ENCODE measurements around the gene TMEM179. TPM values are rescaled to one million over a fixed set of nuclear protein-coding genes. Genes with fewer than 3 reads are reported as not detected.
A peak's percentile ranks its signal among the peaks of the same experiment; 100 is the strongest.

TMEM179 gene
- polyA plus RNA-seq, 1 experiment = 0.10 TPM

DNA sequence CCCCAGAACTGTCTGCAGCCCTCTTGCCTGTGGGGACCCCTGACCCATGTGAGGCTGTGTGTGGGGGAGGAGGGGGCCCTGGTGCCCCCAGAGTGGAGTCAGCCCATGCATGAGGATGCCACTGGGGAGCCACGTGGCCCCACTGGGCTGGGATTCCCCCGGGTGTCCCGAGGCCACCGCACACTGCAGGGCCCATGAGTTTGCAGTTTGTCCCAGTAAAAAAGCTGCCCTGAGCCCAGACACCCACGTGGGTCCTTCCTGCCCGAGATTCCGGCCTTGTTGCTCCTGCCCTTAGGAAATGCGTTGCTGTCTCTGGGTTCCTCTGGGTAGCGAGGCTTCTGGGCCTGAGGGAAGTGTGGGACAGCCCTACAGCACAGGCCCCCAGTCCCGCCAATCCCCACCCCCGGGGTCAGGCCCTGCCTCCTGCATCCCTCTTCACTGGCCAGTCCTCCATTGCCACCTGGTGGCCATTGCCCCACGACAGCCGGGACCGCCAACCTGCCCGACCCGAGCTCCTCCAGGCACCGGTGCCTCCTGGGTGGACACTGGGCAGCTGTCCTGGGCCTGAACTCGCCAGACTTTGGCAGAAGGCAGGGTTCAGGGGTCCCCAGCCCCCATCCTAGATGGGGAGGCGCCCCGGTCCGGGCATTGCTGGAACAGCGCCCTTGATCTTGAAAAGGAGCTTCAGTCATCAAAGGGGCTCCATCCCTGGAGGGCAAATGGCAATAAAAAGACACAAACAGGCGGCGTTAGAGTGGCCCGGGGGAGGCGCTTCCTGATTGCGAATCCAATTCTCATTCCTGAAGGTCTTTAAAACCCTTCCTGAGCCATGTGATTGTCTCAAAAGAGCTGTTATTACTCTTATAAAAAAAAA, 40.6 kb downstream of the TMEM179 start:
- POLR2A ChIA-PET = no interaction called here
- Histone ChIP-seq H3K27ac (ENCODE audit: low read depth, low read length) (no peak overlapping the region), H3K27me3 (ENCODE audit: control insufficient read depth, insufficient read depth, low read length) (peaks cover 6% of the 10 kb centered on the region), H3K4me3 (ENCODE audit: low read depth, low read length) (no peak overlapping the region), H3K9me3 (ENCODE audit: control insufficient read depth, insufficient read depth, low read length) (no peaks in the 10 kb centered on the region; the same call in 1 of the 2 replicates)
- no peak for DNase-seq (ENCODE audit: low read depth, low spot score)
- TF ChIP-seq, protein P1, sequence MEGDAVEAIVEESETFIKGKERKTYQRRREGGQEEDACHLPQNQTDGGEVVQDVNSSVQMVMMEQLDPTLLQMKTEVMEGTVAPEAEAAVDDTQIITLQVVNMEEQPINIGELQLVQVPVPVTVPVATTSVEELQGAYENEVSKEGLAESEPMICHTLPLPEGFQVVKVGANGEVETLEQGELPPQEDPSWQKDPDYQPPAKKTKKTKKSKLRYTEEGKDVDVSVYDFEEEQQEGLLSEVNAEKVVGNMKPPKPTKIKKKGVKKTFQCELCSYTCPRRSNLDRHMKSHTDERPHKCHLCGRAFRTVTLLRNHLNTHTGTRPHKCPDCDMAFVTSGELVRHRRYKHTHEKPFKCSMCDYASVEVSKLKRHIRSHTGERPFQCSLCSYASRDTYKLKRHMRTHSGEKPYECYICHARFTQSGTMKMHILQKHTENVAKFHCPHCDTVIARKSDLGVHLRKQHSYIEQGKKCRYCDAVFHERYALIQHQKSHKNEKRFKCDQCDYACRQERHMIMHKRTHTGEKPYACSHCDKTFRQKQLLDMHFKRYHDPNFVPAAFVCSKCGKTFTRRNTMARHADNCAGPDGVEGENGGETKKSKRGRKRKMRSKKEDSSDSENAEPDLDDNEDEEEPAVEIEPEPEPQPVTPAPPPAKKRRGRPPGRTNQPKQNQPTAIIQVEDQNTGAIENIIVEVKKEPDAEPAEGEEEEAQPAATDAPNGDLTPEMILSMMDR (IDR thresholded peaks at IDR 0.05; ENCODE audit: low read depth, low read length) = peak; percentile 54
- CTCF ChIA-PET = interaction anchor here (0.5 to 2.0 kb wide), 5 partner anchors 17 to 488 kb away, joined by 4 to 9 read pairs (median 6); no protein-coding TSS in a partner anchor

DNA sequence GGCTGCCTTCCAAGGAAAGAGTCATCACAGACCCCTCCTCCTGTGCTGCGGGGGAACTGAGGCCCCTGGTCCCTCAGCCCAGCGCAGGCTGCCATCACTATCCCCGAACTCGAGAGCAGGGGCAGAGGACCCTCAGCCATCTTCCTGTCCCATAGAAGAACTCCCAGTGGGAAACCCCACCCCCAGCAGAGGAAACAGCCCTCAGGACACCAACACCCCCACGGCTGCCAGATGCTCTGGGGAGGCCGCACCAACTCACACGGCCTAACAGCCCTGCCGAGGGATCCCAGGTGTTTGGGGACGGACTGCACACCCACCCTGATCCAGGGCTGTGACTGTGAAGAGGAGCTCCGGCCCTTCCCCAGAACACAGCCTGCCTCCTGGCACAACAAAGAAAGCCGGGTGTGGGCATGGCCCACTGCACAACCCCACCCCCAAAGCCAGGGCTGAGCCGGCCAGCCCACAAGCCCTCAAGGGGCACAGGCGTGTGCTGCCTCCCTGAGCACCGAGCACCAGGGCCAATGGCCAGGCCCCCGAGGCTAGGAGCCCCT, 41.3 kb downstream of the TMEM179 start:
- POLR2A ChIA-PET = no interaction called here
- TF ChIP-seq, protein P1 (IDR thresholded peaks at IDR 0.05; ENCODE audit: low read depth, low read length) = no peak
- CTCF ChIA-PET = interaction anchor here (0.6 to 1.1 kb wide), 3 partner anchors 145 to 487 kb away, joined by 3 to 7 read pairs (median 5); no protein-coding TSS in a partner anchor
- peaks cover 6% of the 10 kb centered on the region for H3K27me3 ChIP-seq (ENCODE audit: control insufficient read depth, insufficient read depth, low read length)
- no peak overlapping the region for H3K4me3 ChIP-seq (ENCODE audit: low read depth, low read length)
- DNase-seq (ENCODE audit: low read depth, low spot score) = no peak
- H3K9me3 ChIP-seq (ENCODE audit: control insufficient read depth, insufficient read depth, low read length) = no peaks in the 10 kb centered on the region; the same call in 1 of the 2 replicates
- H3K27ac ChIP-seq (ENCODE audit: low read depth, low read length) = no peak overlapping the region

DNA sequence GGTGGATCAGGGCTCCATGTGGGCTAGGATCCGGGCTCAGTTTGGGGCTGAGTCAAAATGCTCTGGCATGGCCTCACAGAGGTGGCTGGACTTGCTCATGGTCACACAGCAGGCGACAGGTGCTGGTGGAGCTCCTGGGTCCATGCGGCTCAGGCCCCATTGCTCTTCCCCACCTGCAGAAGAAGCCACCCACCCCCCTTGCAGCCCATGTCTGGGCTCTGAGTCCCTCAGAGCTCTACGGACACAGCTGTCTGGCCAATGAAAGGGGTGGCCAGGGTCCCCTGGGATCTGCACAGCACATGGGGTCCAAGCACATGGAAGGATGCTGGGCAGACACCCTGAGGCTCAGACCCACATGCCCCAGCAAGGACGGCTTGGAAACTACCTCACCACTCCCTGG, 42.0 kb downstream of the TMEM179 start:
- CTCF ChIA-PET = interaction anchor here (1.1 kb wide), 1 partner anchor 485 kb away, joined by 3 read pairs; no protein-coding TSS in a partner anchor
- Histone ChIP-seq H3K27me3 (ENCODE audit: control insufficient read depth, insufficient read depth, low read length) (peaks cover 6% of the 10 kb centered on the region), H3K9me3 (ENCODE audit: control insufficient read depth, insufficient read depth, low read length) (no peaks in the 10 kb centered on the region; the same call in 1 of the 2 replicates), H3K27ac (ENCODE audit: low read depth, low read length) (no peak overlapping the region), H3K4me3 (ENCODE audit: low read depth, low read length) (no peak overlapping the region)
- POLR2A ChIA-PET = no interaction called here
- no peak for DNase-seq (ENCODE audit: low read depth, low spot score)
- TF ChIP-seq, protein P1 (IDR thresholded peaks at IDR 0.05; ENCODE audit: low read depth, low read length) = no peak

DNA sequence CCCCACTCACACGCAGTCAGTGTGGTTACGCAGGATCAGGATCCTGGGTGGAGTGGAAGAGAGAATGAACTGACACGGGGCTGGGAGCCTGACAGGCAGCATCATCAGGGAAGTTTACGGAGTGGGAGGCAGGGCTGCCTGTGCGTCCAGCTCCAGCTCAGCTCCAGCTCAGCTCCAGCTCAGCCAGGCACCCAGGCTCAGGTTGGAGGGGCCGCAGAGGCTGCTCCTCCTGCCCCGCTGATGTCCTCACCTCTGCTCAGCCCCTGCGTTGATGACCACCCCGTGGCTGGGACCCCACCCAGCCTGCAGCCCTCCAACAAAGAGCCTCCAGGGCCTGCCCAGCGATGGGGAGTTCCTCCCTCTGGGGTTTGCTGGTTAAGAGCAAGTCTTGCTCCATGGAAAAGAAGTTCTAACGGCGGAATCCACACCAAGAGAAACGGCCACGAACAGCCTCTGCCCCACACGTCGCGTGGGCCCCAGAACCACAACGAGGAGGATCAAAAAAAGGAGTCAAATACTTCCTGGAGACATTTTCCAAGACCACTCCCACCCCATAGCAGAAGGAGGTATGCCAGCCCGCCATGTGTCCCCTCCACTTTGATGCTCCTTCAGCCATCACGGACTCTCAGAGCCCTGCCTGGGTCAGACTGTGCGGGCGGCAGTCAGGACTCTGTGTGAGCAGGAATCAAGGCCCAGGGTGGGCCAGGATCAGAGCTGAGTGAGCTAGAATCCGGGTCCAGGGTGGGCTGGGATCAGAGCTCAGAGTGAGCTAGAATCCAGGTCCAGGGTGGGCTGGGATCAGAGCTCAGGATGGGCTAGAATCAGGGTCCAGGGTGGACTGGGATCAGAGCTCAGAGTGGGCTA, 42.7 kb downstream of the TMEM179 start:
- CTCF ChIA-PET = interaction anchor here (1.1 kb wide), 1 partner anchor 484 kb away, joined by 3 read pairs; no protein-coding TSS in a partner anchor

More for the DNA sequence above, 42.7 kb downstream of the TMEM179 start:
- H3K27me3 ChIP-seq (ENCODE audit: control insufficient read depth, insufficient read depth, low read length) = peaks cover 6% of the 10 kb centered on the region
- no peaks in the 10 kb centered on the region; the same call in 1 of the 2 replicates for H3K9me3 ChIP-seq (ENCODE audit: control insufficient read depth, insufficient read depth, low read length)
- POLR2A ChIA-PET = no interaction called here
- H3K27ac ChIP-seq (ENCODE audit: low read depth, low read length) = no peak overlapping the region
- DNase-seq (ENCODE audit: low read depth, low spot score) = no peak
- TF ChIP-seq, protein P1 (IDR thresholded peaks at IDR 0.05; ENCODE audit: low read depth, low read length) = no peak
- H3K4me3 ChIP-seq (ENCODE audit: low read depth, low read length) = no peak overlapping the region

Measured in AG04450 (cell line).